ENCODE measurements around the gene COL20A1.

COL20A1 gene

GRCh38 chr20:63244468-63244867 lies 48.5 kb upstream of the COL20A1 start:
- ATAC-seq, result no peak
- TF ChIP-seq TSHZ2 (CRISPR knock-in tag; IDR thresholded peaks at IDR 0.05) (no peak), CSDC2 (CRISPR knock-in tag; IDR thresholded peaks at IDR 0.05) (no peak), SNAI2 (CRISPR knock-in tag; IDR thresholded peaks at IDR 0.05) (no peak), TCF4 (CRISPR knock-in tag; IDR thresholded peaks at IDR 0.05; ENCODE audit: borderline replicate concordance) (no peak), PATZ1 (CRISPR knock-in tag; IDR thresholded peaks at IDR 0.05; ENCODE audit: borderline replicate concordance) (no peak)

- no peak; the same call in 2 of the 3 replicates for ATAC-seq
- TF ChIP-seq BACH2 (CRISPR knock-in tag; IDR thresholded peaks at IDR 0.05; ENCODE audit: borderline replicate concordance), result no peak
- no peak for TF ChIP-seq TOX (CRISPR knock-in tag; IDR thresholded peaks at IDR 0.05; ENCODE audit: borderline replicate concordance)
- TF ChIP-seq ESRRG (CRISPR knock-in tag; IDR thresholded peaks at IDR 0.05), result no peak
- no peak for TF ChIP-seq ZFP3 (CRISPR knock-in tag; IDR thresholded peaks at IDR 0.05)
- no peak for TF ChIP-seq SNAI2 (CRISPR knock-in tag; IDR thresholded peaks at IDR 0.05)
- no peak for TF ChIP-seq CREB5 (CRISPR knock-in tag; IDR thresholded peaks at IDR 0.05; ENCODE audit: low read depth)
- no peak for TF ChIP-seq ZC3H10 (CRISPR knock-in tag; IDR thresholded peaks at IDR 0.05)
- TF ChIP-seq ZFP30 (CRISPR knock-in tag; IDR thresholded peaks at IDR 0.05), result no peak
- no peak for TF ChIP-seq ZNF70 (CRISPR knock-in tag; IDR thresholded peaks at IDR 0.05)
- TF ChIP-seq ZNF8 (CRISPR knock-in tag; IDR thresholded peaks at IDR 0.05), result no peak
- no peak for TF ChIP-seq PPARA (CRISPR knock-in tag; IDR thresholded peaks at IDR 0.05; ENCODE audit: borderline replicate concordance)
- TF ChIP-seq CSDC2 (CRISPR knock-in tag; IDR thresholded peaks at IDR 0.05), result no peak
- TF ChIP-seq ISL1 (CRISPR knock-in tag; IDR thresholded peaks at IDR 0.05), result no peak
These were observed 46.3 kb upstream of the COL20A1 start for GRCh38 chr20:63246490-63247288.

GRCh38 chr20:63247671-63248228 lies 45.2 kb upstream of the COL20A1 start:
- TF ChIP-seq BACH2 (CRISPR knock-in tag; IDR thresholded peaks at IDR 0.05; ENCODE audit: borderline replicate concordance) (no peak), ESRRG (CRISPR knock-in tag; IDR thresholded peaks at IDR 0.05) (no peak), ZC3H10 (CRISPR knock-in tag; IDR thresholded peaks at IDR 0.05) (no peak), ZNF8 (CRISPR knock-in tag; IDR thresholded peaks at IDR 0.05) (no peak), SNAI2 (CRISPR knock-in tag; IDR thresholded peaks at IDR 0.05) (no peak), ARNTL (CRISPR knock-in tag; IDR thresholded peaks at IDR 0.05; ENCODE audit: borderline replicate concordance, low read depth) (no peak), ZFP30 (CRISPR knock-in tag; IDR thresholded peaks at IDR 0.05) (no peak), CSDC2 (CRISPR knock-in tag; IDR thresholded peaks at IDR 0.05) (no peak), ZFP3 (CRISPR knock-in tag; IDR thresholded peaks at IDR 0.05) (no peak), OSR1 (CRISPR knock-in tag; IDR thresholded peaks at IDR 0.05) (no peak), PPARA (CRISPR knock-in tag; IDR thresholded peaks at IDR 0.05; ENCODE audit: borderline replicate concordance) (no peak), ZNF565 (CRISPR knock-in tag; conservative IDR thresholded peaks at IDR 0.05; ENCODE audit: low read depth) (no peak), GLIS3 (CRISPR knock-in tag; IDR thresholded peaks at IDR 0.05) (no peak), POU6F1 (CRISPR knock-in tag; IDR thresholded peaks at IDR 0.05; ENCODE audit: borderline replicate concordance, low read depth) (no peak), CSRNP3 (CRISPR knock-in tag; IDR thresholded peaks at IDR 0.05) (no peak), RARB (CRISPR knock-in tag; IDR thresholded peaks at IDR 0.05) (no peak), ISL1 (CRISPR knock-in tag; IDR thresholded peaks at IDR 0.05) (no peak)
- no peak for ATAC-seq
